ENCODE results near the gene PTGDS.

PTGDS gene

DNA sequence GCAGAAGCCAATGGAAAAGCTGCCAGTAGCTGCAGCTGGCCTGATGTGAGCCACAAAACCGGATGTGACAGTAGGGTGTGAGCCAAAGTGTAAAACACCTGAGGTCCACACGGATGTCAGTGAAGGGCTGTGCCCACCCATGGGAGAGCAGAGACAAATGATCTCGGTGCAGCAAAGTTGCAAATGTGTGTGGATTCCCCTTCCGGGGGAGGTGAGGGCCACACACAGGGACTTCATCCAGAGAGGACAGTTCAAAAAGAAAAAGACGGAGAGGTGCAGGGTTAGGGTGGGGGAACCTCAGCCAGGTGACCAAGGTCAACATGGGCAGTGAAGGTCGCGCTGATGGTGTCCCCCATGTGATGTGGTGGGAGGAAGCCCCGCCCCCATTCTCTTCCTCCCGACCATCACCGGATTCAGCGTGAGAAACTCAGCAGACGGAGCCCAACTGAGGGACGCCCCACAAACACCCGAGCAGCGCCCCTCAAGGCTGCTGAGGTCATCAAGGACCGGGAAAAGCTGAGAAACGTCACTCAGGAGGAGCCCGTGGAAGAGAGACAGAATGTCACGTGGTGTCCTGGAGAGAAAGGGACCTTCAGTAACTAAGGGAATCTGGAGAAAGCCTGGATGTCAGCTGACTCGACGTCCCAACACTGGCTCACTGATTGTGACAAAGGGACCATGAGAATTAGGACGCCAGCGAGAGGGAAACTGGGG is 11.4 kb upstream of the PTGDS start:
- TF ChIP-seq, protein P1, sequence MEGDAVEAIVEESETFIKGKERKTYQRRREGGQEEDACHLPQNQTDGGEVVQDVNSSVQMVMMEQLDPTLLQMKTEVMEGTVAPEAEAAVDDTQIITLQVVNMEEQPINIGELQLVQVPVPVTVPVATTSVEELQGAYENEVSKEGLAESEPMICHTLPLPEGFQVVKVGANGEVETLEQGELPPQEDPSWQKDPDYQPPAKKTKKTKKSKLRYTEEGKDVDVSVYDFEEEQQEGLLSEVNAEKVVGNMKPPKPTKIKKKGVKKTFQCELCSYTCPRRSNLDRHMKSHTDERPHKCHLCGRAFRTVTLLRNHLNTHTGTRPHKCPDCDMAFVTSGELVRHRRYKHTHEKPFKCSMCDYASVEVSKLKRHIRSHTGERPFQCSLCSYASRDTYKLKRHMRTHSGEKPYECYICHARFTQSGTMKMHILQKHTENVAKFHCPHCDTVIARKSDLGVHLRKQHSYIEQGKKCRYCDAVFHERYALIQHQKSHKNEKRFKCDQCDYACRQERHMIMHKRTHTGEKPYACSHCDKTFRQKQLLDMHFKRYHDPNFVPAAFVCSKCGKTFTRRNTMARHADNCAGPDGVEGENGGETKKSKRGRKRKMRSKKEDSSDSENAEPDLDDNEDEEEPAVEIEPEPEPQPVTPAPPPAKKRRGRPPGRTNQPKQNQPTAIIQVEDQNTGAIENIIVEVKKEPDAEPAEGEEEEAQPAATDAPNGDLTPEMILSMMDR (IDR thresholded peaks at IDR 0.05; ENCODE audit: low read depth, low read length), result no peak

DNA sequence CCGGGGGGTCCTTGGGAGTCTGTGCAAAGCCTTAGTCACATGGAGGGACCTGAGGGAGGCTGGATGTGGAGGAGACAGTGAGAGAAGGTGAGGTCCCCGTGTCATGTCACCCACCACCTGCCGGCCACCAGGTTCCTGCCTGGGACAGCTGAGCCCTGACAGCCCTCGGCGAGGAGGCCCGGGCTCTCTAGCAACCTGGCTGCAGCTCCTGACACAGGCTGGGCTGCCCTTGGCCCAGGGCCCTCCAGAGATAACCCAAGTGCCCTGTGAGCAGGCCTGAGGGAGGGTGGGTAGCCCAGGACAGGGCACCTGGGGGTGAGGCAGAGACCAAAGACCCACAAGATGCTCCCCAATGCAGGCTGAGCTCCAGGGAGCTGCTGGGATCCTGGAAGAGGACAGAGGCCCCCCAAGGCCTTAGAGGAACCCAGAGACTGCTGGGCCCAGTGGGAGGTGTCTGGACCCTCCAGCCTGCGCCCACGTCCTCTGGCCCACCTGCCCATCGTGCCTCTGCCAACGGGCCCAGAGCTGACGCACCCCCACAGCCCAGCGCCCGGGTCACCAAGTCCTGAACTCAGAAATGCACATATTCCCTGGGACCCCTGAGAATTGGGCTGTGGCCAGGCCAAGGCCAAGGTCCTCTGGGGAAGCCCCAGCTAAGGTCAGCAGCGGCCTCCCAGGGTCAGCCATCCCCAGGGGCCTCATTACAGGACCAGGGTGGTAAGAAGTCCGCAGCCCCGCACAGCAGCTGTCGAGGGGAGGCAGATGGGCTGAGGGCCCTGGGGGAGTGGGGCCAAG is 8.8 kb upstream of the PTGDS start:
- no peak overlapping the region for H3K4me3 ChIP-seq (ENCODE audit: low read depth, low read length)
- TF ChIP-seq, protein P1 (IDR thresholded peaks at IDR 0.05; ENCODE audit: low read depth, low read length), result no peak

More for the DNA sequence above, 11.4 kb upstream of the PTGDS start:
- H3K4me3 ChIP-seq (ENCODE audit: low read depth, low read length), result no peak overlapping the region

DNA sequence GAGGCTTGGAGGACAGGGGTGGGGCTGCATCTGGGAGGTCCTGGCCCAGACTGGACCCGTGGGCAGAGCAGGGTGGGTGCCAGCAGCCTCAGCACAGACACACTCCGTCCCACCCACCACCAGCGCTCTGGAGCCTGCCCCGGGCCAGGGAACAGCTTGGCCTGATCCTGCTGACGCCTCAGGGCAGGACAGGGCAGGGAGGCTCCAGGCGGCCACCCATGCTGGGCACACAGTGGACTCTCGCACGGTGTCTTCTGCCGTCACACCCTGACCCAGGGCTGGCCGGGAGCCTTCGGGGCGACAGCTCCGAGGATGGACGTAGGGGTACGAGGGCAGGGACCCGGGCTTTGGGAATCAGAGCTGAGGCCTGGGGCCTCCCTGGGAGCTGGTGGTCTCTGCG is 8.2 kb upstream of the PTGDS start:
- TF ChIP-seq, protein P1 (IDR thresholded peaks at IDR 0.05; ENCODE audit: low read depth, low read length), result no peak
- H3K4me3 ChIP-seq (ENCODE audit: low read depth, low read length), result no peak overlapping the region

DNA sequence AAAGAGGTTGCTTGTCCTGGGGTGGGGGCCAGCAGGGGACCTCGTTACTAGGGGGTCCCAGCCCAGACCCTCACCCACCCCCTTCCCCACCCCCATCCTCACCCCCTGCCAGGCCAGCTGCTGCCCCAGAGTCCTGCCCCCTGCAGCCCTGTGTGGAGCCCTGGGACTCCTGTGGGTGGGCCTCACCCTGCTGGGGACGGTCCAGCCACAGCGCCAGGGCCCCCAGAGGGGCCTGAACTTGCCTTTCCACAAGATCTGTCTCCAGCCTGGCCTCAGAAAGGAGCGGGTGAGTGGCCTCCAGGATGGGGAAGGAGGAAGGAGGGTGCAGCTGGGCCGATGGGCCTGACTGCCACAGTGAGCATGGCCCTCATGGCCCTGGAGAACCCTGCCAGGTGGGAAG is 7.5 kb upstream of the PTGDS start:
- no peak overlapping the region for H3K4me3 ChIP-seq (ENCODE audit: low read depth, low read length)
- TF ChIP-seq, protein P1 (IDR thresholded peaks at IDR 0.05; ENCODE audit: low read depth, low read length), result no peak

DNA sequence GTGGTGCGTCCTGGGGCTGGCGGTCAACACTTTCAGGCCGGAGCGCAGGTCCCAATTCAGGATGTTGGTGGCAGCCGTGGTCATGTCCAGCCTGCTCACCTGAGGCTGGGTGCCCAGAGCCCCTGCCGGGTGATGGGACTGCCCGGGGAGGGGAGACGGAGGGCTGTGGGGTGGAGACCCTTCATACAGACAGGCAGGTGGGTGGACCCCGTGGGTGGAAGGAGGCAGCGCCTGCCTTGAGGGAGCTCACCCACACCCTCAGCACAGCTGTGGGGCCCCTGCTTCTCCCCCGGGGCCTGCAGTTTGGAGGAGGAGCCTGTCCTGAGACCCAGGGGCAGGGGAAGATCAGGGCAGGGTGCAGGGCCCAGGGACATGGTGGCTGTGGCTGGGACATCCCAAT is 6.9 kb upstream of the PTGDS start:
- TF ChIP-seq, protein P1 (IDR thresholded peaks at IDR 0.05; ENCODE audit: low read depth, low read length), result no peak
- no peak overlapping the region for H3K4me3 ChIP-seq (ENCODE audit: low read depth, low read length)

DNA sequence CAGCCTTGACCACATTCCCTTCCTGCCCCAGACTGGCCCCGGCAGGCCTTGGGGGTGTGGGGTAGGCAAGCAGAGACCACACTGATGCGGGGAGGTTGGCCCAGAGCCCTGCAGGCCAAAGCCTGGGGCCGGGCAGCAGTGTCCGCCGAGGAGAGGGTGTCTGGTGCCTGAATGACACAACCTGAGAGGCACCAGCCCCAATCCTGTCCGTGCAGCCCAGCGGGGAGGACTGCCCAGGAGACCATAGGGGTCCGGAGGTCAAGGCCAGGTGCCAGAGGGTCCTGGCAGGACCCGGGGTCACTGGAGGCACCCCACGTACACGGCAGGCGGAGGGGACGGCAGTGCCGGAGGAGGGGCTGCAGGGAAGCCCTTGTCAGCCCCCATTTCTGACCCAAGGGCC is 5.6 kb upstream of the PTGDS start:
- TF ChIP-seq, protein P1 (IDR thresholded peaks at IDR 0.05; ENCODE audit: low read depth, low read length), result no peak
- no peak overlapping the region for H3K4me3 ChIP-seq (ENCODE audit: low read depth, low read length)

DNA sequence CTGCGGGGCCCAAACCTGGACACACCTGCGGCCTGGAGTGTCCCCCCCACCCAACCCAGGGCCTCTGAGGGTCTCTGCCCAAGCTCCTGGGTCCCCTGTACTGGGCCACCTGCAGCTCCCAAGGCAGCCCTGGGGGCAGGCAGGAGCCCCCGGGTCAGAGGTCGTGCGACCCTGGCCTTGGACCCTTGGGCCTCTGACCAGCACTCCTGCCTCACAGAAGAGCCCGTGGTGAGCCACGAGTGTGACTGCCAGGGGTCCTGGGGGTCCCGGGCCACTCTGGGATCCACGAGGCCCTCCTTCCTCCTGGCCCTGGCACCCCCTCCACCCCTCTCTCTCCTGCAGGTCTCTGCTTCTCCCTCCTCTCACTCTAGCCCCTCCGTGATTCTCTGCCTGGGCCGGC is 5.0 kb upstream of the PTGDS start:
- TF ChIP-seq, protein P1 (IDR thresholded peaks at IDR 0.05; ENCODE audit: low read depth, low read length), result no peak

More for the DNA sequence above, 5.0 kb upstream of the PTGDS start:
- no peak overlapping the region for H3K4me3 ChIP-seq (ENCODE audit: low read depth, low read length)

Measured in WI38 (cell line).